Stimulated activated CD8-positive, alpha-beta memory T cell treated with anti-CD3 and anti-CD28 coated beads, Interleukin-4, amount 100 ng/mL, for 24 hours (primary cell): ENCODE results near the gene FAM163A.

Experiments
- DNase-seq: peaks from one replicate; pipeline ENCODE4 v3.0.0-alpha.2; 2020; ENCODE audit warnings: low read depth

FAM163A gene

DNA sequence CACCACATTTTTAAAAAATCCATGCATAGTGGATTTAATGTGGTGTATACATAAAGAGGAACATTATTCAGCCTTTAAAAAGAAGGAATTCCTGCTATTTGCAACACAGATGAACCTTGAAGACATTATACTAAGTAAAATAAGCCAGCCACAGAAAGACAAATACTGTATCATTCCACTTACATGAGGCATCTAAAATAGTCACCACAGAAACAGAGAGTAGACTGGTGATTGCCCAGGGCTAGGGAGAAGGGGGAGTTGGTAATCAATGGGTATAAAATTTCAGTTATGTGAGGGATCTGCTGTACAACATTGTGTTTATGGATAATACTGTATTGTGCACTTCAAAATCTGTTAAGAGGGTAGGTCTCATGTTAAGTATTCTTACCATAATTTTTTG lies 10.0 kb downstream of the FAM163A start:
- DNase-seq = no peak

DNA sequence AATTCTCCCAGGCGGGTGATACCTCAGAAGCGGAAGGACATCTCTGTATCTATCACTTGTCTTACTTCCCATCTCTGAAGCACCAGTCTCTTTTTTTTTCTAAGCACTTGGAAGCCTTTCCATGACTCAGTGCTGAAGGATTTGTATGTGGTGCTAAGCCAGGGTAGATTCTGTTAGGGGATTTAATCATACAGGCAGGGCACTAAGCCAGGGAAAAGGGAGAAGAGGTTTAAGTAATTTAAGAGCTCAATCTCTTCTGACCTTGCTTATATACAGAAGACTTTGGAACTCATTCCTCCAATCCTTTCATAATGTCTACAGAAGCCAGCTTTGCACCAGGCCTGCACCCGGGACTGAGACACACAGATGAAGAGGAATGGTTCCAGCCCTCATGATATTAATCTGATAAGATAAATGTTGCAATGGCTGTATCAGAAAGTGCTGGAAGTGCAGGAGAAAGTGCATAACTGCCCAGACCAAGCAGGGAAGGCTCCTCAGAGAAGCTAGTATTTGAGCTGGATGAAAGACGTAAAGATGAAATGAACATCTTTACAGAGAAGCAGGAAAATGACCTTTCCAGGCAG lies 11.0 kb downstream of the FAM163A start:
- DNase-seq = no peak

DNA sequence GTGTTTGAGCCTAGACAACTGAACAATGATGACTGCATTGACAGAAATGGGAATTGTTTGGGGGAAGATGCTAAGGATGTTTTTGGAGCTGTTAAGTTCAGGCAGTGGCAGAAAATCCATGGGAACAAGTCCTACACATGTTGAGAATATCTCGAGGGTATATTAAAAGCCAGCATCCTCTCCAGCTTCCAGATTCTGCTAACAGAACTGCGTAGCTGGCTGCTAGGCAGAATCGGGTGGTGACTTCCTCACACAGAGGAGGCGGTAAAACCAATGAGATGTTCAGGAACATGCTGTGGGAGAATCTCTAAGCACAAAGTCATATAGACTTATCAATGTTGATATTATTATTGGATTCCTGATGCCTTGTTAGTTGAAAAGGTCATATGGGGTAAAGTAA lies 14.8 kb downstream of the FAM163A start:
- DNase-seq = no peak

DNA sequence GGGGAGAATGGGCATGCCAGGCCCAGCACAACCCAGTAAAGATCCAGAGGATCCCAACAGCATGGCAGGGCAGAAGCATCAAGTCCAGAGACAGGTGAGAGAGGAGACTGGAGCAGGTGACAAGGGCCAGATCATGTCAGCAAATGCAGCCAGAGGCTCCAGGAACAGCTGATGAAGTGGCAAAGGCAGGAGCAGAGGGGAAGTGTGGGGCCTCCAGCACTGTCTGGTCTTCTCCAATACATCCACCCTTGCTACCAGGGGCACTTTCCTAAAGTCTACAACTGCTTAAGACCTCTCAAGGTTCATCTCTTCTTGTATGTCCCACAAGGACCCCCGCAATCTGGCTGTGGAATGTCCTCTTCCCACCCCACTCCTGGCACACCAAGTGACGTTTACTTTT lies 17.4 kb downstream of the FAM163A start:
- no peak for DNase-seq

DNA sequence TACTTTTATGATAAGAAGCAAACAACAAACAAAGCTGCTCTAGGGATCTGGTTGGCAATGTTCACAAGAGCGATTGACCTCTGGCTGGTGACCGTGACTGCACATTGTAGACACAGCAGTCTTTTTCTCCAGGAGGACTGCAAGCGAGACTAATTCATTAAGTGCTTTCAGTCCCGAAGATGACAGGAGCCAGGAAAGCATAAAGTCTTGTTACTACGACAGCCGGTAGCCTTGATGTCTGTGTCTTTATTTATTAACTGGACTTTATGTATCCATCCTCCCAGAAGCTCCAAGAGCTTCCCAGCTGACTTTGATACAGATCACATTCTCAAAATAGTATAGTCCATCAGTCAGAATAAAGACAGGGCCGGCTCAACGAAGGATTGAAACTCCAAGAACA lies 18.2 kb downstream of the FAM163A start:
- DNase-seq = no peak

DNA sequence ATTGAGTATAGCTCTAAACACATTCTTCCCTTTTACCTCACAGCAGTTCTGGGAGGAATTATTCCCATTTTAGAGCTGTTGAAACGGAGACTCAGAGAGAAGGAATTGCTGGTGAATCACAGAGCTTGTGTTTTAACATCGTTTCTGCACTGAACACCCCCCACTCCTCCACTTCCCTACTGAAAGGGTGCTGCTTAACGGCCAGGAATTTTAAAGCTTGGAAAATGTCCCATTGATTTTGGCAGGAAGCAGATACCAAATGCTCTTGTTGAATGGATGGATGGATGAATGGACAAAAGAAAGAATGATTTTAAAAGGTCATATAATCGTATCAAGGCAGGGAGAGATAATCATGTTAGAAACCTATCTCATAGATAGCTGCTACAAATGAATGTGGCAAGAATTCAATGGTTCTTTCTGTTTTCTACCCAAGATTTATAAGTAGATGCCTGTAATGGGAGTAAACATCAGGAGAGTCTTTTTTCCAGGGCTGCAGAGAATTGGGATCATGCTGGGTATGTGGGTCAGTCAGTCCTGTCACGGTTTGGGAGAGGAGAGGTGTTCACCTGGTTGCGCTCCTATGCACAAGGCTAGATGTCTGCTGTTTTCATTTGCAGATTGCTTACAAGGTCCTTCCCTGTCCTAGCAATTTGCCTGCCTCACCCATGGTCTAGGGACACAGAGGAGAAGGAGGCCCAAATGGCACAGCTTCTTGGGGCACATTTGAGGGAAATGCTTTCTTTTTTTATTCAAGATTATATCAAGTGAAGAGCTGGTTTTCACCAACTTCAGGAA lies 19.0 kb downstream of the FAM163A start:
- no peak for DNase-seq

DNA sequence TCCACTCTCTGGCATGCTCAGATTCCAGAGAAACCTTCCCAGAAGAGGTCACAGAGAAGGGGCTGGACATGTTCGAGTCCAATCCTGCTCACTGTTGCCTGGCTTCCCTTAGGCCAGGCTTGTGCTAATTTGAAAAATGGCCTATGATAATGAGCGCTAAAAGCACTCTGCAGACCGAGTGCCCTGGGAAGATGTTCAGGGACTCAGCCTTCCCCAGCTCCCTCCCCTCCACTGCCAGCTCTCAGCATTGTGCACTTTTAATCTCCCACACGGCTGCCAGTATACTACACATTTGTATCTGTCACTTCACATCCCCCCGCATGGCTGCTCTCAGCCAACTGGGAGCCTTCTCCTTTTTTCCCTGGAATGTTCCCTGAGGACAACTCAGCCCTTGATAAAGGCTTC lies 24.1 kb downstream of the FAM163A start:
- DNase-seq = no peak

DNA sequence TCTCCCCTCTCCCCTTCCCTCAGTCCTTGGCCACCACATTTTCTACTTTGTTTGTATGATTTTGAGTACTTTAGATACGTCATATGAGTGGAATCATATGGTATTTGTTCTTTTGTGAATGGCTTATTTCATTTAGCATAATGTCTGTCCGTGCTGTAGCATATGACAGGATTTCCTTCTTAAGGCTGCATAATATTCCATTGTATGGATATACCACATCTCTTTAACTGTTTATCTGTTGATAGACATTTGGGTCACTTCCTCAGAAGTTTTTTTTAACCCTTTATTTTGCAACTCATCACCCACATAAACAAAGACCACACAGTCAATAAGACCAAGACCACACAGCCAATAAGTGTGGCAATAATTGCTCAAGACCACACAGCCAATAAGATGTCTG lies 24.9 kb downstream of the FAM163A start:
- DNase-seq = no peak

DNA sequence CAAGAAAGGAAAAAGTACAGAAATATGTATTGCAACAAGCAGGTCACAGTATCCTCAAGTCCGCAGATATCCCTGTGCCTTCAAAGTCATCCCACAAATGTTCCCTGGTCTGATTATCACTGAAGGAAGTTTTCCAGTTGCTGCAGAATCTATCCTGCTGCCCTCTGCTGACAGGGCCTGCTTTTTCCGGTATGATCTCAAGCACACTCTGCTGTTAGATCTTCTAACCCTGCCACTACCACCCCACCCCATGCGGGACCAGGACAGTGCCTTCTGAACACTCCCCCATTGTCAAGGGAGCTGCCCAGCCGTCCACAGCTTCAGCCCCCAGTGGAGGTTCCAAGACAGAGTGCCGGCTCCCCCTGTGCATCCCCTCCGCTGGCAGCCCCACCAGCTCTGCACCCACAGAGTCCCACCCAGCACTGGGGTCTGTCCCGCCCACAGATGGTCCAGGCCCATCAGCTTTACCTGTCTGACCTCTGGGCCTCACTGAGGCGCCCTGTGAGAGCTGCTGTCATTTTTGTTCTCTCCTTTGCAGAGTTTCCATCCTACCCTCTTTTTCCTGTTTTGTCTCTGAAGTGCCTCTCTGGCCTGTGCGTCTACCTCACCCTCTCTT lies 27.9 kb downstream of the FAM163A start:
- no peak for DNase-seq

DNA sequence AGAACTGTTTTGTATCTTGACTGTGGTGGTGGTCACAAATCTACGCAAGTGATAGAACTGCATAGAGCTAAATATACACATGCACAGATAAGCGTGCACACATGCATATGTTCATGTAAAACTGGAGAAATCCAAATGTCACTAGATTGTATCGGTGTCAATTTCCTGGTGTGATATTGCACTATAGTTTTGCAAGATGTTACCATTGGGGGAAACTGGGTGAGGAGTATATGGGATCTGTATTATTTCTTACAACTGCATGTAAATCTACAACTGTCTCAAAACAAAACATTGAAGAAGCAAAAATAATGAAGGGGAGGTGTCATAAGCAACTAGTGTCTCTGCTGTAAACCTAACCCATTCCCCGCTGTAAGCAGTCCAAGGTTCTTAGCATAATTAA lies 30.2 kb downstream of the FAM163A start:
- no peak for DNase-seq

DNA sequence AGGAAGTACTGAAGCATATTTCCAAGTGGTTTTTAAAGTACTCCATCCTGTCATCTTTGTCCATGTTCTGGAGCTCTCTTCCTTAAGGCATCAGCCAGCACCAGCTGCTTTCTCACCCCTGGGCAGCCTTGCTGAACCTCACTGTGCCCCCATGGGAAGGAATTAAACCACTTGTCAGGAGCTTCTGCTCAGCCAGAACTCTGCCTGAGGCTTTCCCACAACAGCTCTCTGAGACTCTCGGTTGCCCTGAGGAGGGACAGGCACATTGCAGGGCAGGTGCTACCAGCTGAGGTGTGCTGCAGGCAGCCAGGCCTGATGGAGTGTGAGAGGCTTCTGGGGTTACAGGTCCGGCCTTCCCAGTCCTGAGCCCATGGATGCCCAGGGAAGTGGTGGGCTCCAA lies 30.9 kb downstream of the FAM163A start:
- DNase-seq = no peak

DNA sequence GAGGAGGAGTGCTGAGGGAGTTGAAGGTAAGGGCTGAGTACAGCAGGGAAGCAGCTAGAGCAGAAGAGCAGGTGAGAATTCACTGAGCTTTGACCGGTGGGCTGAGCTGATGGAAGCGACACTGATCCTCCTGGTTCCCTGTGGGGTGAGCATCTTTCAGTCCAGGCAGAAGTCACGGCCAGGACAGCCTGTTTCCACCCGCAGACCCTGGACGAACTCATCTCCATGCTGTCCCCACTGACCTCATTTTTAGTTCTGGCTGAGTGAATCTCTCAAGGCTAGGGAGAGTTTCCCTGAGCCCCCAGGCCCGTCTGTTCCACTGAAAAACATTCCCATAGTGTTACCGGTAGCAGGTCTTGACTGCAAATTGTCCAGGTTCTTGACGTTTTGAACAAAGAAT lies 31.5 kb downstream of the FAM163A start:
- no peak for DNase-seq

DNA sequence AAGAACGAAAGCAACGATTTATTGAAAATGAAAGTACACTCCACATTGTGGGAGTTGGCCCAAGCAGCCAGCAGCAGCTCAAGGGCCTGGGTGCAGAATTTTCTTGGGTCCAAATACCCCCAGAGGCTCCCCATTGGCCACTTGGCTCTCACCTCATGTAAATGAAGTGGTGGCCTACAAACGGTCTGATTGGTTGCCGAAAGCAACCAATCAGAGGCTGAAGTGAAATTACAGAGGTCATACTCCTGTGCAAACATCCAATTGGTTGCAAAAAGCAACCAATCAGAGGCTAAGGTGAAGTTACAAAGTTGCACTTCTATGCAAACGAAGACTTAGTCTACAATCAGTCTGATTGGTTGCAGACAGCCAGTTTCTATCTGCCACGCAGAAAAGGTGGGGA lies 31.9 kb downstream of the FAM163A start:
- DNase-seq = no peak

DNA sequence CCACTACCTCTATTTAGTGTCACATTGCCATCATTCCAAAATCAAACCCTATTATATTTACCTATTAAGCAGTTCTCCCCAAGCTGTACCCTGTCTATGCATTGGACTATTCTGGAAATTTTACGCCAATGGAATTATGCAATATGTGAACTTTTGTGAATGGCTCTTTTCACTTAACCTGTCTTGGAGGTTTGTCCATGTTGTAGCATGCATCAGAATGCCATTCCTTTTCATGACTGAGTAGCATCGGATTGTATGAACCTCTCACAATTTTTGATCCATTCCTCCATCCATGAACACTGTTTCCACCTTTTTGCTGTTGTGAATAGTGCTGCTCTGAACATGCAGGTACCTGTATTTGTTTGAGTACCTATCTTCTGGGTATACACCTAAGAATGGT lies 33.7 kb downstream of the FAM163A start:
- no peak for DNase-seq

DNA sequence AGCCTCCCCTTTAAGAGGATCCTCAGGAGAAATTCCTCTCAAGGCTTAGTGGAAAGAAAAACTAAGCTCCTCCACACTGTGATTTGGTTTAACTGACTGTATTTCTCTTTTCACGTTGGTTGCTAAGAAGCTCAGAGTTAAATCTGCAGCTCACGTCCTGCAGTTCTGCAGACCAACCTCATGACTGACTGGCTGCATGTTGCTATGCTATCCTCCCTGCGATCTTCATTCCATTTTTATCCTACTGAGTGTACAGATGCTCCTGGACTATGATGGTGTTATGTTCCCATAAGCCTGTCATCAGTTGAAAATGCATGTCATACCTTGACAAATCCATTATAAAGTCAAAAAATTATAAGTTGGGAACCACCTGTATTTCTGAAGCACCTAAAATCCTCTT lies 34.6 kb downstream of the FAM163A start:
- no peak for DNase-seq

DNA sequence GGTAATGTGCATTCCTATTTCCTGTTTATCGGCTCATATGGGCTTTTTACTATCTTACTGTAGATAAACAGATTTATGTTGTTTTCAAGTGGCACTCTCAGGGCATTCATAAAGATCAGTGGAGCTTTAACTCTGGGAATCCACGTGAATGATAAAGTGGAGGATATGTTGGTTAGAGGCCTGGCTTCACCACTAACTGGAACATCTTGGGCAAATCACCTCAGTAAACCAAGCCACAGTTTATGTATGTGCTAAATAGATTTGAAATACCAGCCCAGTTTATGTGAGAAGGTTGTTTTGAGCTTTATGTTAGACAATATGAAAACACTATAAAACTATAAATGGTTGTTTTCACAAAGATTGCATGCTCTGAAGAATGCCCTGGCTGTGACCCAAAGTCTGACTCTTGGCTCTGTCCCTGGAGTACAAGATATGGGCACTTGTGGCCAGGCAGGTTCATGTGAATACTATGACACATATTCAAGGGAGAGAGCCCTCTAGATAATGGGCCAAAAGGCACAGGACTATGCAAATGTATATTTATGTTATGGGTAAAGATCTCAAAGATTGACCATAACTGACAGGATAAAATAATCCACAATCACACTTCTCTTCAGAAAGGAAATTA lies 36.7 kb downstream of the FAM163A start:
- no peak for DNase-seq

DNA sequence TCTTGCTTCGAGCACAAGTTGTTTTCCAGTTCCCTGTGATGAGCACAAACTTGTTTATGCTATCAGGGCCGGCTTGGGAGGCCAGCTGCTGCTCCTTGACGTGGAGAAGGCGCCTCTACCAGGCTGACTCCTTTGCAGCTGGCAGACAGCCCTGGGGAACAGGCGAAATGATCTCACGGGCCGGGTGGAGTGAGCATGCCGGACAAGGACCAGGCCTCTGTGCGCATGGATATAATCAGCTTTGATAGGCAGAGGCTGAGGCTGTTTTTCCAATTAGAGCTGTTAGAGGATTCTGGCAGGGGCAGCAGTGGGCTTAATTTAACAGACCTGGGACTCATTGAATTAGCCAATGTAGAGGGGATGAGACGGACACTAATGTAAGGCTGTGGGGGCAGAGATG lies 38.9 kb downstream of the FAM163A start:
- DNase-seq = no peak

DNA sequence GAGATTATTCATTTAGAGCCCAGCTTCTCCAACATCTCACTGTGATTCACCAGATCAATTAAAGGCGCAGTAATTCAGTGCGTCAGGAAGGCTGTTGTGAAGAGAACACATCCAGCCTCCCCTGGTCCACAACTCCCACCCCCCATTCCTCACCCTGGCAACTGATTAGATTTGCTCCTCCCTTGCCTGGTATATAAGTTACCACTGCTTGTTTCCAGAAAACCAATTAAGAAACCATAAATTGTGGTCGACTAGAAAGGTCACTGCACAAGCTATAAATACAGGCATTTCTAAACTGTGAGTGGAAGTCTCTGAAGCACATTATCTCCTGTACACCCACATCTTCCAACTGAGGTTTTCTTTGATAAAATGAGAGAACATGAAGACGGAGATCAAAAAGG lies 41.9 kb downstream of the FAM163A start:
- DNase-seq = no peak

DNA sequence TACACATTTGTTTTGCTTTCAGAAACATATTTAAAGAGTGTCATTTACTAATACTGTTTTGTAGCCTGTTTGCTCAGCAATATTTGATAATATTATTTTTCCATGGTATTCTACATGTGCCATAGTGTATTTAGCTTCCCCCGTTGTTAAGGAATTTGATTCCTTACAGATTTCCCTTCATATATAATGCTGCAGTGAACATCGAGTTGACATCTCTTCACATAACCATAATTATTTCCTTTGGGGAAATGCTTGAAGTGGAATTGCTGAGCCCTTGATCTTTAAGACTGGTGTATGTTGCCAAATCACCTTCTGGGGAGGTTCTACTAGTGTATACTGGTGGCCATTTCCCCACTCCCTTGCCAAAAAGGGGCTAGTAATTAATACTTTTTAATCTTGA lies 42.6 kb downstream of the FAM163A start:
- no peak for DNase-seq

DNA sequence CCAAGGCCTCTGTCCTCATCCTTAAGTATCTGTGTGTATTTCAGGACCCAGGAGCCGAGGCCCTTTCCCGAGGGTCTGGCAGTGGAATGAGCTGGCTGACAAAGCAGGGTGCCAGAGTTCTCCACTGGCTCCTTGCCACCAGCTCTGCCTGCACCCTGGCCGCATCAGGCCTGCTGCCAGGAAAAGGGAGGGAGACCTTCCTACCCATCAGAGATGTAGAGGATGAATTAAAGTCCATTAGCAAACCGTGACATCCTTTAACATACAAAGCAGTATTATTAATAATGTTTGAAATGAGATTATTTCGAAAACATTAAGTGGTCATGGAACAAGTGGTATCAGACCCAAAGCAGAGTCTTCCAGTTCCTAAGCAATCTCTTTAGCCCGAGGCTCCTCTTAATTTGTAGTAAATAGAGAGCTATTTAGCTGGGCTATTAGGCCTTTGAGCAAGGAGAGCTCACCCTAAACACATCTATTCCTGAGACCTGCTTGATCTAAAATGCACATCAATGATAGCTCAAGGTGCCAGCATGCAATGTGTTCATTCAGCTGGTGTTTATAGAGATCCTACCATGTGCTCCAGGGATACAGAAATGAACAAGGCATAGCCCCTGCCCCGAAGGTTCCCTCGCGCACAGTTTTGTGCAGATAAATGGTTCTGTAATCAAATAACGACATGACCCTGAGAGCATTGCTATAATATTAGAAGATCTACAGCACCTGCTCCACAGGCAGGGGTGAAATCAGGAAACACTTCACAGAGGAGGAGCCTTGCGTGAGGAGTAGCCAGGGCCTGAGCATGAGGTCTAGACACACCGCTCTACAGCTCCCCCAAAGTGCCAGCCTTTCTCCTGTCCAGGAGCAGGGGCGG lies 44.0 kb downstream of the FAM163A start:
- no peak for DNase-seq

DNA sequence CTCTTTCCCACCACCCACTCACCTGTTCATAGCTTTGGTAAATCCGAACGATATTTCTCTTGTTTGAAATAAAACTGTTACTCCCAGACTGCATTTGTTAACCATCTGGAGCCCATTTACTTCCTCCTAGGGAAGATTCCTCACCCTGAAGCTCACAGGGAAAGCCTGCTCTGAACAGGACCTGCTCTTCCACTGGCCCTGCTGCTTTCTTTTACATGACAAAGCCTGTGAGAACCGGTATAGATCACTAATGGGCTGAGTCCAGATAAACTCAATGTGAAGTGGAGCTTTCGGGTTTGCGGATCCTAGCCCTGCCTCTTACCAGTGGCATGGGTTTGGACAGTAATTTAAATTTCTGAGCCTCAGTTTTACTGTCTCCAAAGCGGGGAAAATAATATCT lies 45.2 kb downstream of the FAM163A start:
- DNase-seq = no peak

DNA sequence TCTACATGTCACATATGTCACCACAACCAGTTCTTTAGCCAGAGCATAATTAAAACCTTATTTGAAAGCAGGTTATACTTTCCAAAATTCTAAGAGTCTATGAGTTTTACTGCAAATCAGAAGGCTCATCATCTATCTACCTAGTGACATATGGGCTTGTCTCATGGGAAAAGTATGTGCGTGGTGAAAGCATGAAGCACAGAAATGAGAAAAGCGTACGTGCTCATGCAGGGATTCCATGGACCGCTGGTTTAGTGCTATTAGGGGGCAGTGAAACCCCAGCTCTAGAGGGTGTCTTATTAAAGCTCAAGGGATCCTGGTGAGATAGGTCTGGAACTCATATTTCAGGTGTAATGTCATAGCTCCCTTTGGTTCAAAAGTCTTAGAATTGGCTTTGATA lies 50.2 kb downstream of the FAM163A start:
- DNase-seq = no peak
